ENCODE data around the gene KIF6.

DNA sequence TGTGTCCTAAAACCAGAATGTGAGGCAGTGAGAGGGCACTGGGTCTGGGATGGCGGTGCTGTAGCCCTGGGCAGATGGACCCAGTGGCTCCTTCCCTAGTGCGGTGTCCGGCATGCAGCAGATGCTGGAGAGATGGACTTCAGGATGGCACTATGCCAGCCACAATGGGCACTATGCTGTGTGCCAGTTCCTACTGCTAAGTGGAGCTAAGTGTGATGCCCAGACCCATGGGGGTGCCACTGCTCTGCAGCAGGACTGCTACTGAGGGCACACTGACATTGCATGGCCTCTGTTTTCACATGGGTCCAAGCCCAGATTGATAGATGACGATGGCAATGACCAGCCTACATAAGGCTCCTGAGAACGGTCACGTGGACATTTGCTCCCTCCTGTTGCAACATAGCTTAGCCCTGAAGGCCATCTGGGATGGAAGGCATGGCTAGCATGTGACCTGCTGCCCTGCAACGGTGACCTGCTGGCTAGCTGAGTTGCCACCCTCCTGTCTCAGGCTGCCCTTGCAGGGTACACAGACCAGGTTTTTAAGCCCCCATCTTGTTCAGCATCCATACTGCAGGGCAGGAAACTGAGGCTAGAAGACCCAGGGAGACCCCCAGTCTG lies 371.4 kb downstream of the KIF6 start:
- TF ChIP-seq, protein P1, sequence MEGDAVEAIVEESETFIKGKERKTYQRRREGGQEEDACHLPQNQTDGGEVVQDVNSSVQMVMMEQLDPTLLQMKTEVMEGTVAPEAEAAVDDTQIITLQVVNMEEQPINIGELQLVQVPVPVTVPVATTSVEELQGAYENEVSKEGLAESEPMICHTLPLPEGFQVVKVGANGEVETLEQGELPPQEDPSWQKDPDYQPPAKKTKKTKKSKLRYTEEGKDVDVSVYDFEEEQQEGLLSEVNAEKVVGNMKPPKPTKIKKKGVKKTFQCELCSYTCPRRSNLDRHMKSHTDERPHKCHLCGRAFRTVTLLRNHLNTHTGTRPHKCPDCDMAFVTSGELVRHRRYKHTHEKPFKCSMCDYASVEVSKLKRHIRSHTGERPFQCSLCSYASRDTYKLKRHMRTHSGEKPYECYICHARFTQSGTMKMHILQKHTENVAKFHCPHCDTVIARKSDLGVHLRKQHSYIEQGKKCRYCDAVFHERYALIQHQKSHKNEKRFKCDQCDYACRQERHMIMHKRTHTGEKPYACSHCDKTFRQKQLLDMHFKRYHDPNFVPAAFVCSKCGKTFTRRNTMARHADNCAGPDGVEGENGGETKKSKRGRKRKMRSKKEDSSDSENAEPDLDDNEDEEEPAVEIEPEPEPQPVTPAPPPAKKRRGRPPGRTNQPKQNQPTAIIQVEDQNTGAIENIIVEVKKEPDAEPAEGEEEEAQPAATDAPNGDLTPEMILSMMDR (IDR thresholded peaks at IDR 0.05; ENCODE audit: insufficient read depth, low read length), result no peak
- no peak for TF ChIP-seq GABPA (IDR thresholded peaks at IDR 0.05; ENCODE audit: low read depth)
- TF ChIP-seq, protein P2, sequence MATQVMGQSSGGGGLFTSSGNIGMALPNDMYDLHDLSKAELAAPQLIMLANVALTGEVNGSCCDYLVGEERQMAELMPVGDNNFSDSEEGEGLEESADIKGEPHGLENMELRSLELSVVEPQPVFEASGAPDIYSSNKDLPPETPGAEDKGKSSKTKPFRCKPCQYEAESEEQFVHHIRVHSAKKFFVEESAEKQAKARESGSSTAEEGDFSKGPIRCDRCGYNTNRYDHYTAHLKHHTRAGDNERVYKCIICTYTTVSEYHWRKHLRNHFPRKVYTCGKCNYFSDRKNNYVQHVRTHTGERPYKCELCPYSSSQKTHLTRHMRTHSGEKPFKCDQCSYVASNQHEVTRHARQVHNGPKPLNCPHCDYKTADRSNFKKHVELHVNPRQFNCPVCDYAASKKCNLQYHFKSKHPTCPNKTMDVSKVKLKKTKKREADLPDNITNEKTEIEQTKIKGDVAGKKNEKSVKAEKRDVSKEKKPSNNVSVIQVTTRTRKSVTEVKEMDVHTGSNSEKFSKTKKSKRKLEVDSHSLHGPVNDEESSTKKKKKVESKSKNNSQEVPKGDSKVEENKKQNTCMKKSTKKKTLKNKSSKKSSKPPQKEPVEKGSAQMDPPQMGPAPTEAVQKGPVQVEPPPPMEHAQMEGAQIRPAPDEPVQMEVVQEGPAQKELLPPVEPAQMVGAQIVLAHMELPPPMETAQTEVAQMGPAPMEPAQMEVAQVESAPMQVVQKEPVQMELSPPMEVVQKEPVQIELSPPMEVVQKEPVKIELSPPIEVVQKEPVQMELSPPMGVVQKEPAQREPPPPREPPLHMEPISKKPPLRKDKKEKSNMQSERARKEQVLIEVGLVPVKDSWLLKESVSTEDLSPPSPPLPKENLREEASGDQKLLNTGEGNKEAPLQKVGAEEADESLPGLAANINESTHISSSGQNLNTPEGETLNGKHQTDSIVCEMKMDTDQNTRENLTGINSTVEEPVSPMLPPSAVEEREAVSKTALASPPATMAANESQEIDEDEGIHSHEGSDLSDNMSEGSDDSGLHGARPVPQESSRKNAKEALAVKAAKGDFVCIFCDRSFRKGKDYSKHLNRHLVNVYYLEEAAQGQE (IDR thresholded peaks at IDR 0.05; ENCODE audit: insufficient replicate concordance, low read depth), result no peak
